ENCODE measurements around the gene HERPUD1. TPM values are rescaled to one million over a fixed set of nuclear protein-coding genes. Genes with fewer than 3 reads are reported as not detected.
A peak's percentile ranks its signal among the peaks of the same experiment; 100 is the strongest.

HERPUD1 gene
- total and polyA plus RNA-seq, 2 of the 13 experiments (the other 11 are each of a cell fraction or from before 2014, with no cell fraction given) = 96.2 to 323 TPM

DNA sequence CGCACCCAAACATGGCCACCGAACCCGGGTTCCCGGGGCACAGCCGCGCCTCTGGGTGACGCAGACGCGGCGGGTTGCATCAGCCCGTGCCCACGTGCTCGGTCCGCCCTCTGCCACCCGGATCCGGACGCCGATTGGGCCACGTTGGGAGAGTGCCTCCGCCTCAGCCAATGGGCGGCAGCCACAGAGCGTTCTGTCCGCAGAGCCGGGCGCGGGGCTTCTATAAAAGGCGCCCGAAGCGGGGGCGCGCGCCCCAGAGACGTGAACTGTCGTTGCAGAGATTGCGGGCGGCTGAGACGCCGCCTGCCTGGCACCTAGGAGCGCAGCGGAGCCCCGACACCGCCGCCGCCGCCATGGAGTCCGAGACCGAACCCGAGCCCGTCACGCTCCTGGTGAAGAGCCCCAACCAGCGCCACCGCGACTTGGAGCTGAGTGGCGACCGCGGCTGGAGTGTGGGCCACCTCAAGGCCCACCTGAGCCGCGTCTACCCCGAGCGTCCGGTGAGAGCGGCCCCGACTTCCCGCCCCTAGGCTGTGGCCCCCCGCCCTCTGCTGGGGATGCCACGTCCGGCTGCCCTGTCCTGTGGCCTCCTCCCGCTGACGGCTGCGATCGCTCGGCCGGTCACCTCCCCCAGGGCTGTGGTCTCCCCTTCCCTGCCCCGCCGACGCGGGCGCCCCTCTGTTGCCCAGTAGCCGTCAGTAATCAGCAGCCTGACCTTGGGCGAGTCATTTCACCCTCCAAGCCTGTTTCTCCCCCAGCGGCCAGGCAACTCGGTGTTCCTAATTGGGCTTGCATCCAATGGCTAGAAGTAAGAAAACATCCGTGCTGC, at the start of gene HERPUD1 (continued):
- TF ChIP-seq ZBTB46 (CRISPR knock-in tag; IDR thresholded peaks at IDR 0.05; ENCODE audit: borderline replicate concordance) = no peak; the same call in 1 of the 2 replicates
- TF ChIP-seq ZNF780A (CRISPR knock-in tag; IDR thresholded peaks at IDR 0.05) = peak; percentile 85
- TF ChIP-seq PTBP1 (IDR thresholded peaks at IDR 0.05; ENCODE audit: low read depth, low read length, poor library complexity, severe bottlenecking) = no peak
- 0 out of 2 replicates have a peak, but pooled peaks have one; percentile 22 for TF ChIP-seq CERS6 (CRISPR knock-in tag; IDR thresholded peaks at IDR 0.05)
- peak; percentile 64; the same call in 1 of the 2 replicates for TF ChIP-seq RERE (CRISPR knock-in tag; IDR thresholded peaks at IDR 0.05; ENCODE audit: low read depth)
- no peak for TF ChIP-seq ZNF678 (CRISPR knock-in tag; IDR thresholded peaks at IDR 0.05)
- TF ChIP-seq, protein P1, sequence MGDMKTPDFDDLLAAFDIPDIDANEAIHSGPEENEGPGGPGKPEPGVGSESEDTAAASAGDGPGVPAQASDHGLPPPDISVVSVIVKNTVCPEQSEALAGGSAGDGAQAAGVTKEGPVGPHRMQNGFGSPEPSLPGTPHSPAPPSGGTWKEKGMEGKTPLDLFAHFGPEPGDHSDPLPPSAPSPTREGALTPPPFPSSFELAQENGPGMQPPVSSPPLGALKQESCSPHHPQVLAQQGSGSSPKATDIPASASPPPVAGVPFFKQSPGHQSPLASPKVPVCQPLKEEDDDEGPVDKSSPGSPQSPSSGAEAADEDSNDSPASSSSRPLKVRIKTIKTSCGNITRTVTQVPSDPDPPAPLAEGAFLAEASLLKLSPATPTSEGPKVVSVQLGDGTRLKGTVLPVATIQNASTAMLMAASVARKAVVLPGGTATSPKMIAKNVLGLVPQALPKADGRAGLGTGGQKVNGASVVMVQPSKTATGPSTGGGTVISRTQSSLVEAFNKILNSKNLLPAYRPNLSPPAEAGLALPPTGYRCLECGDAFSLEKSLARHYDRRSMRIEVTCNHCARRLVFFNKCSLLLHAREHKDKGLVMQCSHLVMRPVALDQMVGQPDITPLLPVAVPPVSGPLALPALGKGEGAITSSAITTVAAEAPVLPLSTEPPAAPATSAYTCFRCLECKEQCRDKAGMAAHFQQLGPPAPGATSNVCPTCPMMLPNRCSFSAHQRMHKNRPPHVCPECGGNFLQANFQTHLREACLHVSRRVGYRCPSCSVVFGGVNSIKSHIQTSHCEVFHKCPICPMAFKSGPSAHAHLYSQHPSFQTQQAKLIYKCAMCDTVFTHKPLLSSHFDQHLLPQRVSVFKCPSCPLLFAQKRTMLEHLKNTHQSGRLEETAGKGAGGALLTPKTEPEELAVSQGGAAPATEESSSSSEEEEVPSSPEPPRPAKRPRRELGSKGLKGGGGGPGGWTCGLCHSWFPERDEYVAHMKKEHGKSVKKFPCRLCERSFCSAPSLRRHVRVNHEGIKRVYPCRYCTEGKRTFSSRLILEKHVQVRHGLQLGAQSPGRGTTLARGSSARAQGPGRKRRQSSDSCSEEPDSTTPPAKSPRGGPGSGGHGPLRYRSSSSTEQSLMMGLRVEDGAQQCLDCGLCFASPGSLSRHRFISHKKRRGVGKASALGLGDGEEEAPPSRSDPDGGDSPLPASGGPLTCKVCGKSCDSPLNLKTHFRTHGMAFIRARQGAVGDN (CRISPR knock-in tag; IDR thresholded peaks at IDR 0.05) = peak; percentile 97
- 0 out of 2 replicates have a peak, but pooled peaks have one; percentile 78 for TF ChIP-seq CENPT (CRISPR knock-in tag; IDR thresholded peaks at IDR 0.05; ENCODE audit: low read depth)
- no peak for TF ChIP-seq NBN (conservative IDR thresholded peaks at IDR 0.05)
- no peak; the same call in 1 of the 2 replicates for TF ChIP-seq NPAS2 (CRISPR knock-in tag; IDR thresholded peaks at IDR 0.05; ENCODE audit: borderline replicate concordance)
- TF ChIP-seq MZF1 (CRISPR knock-in tag; IDR thresholded peaks at IDR 0.05; ENCODE audit: borderline replicate concordance) = peak; percentile 34; the same call in 1 of the 2 replicates
- TF ChIP-seq MTA1 (CRISPR knock-in tag; IDR thresholded peaks at IDR 0.05; ENCODE audit: borderline replicate concordance) = peak; percentile 2; the same call in 1 of the 2 replicates
